ENCODE data around the gene DPH2.

GRCh38 chr1:43968348-43968948 is 1.4 kb upstream of the DPH2 start:
- no peak for TF ChIP-seq CTCF (conservative IDR thresholded peaks at IDR 0.05 in 1 of 2, IDR thresholded peaks at IDR 0.05 in 1 of 2; ENCODE audit: extremely low read depth in 1 of 2, insufficient read depth in 1 of 2, low read depth in 1 of 2, low read length in 2 of 2)
- no peak for TF ChIP-seq EZH2 (IDR thresholded peaks at IDR 0.05; ENCODE audit: borderline replicate concordance, low read length)

Data from mammary epithelial cell (primary cell).